ENCODE measurements around the gene PPM1H. TPM values are rescaled to one million over a fixed set of nuclear protein-coding genes. Genes with fewer than 3 reads are reported as not detected.

The PPM1H gene
- total RNA-seq, 1 donor from 2014 or later: 6.3 TPM

DNA sequence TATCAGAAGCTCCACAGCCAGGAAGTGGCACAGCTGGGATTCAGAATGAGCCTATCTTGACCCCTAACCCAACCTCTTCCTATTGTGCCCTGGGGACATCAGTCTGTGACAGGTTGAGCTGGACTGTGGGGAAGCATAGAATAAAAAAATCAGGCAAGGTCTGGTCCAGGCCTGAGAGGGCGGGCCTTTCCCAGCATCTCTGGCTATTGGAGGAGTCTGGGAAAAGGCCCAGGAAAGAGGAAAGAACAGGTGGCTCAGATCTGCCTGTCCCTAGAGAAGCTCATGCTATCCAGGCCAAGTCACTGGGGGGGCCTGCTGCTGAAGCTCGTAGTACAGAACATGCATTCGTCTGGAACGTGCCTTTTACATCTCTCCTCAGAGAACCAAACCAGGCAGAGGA, 100.5 kb downstream of the PPM1H start:
- Mint-ChIP-seq H3K27ac (ENCODE audit: unreplicated experiment) (no peak overlapping the region), H3K36me3 (ENCODE audit: unreplicated experiment) (no peaks in the 10 kb centered on the region), H3K27me3 (ENCODE audit: unreplicated experiment) (no peaks in the 10 kb centered on the region), H3K4me3 (ENCODE audit: unreplicated experiment) (no peak overlapping the region), H3K4me1 (ENCODE audit: low read depth, unreplicated experiment) (peaks cover 15% of the 10 kb centered on the region), H3K9me3 (ENCODE audit: unreplicated experiment) (no peaks in the 10 kb centered on the region)
- no peak for TF ChIP-seq CTCF (IDR thresholded peaks at IDR 0.05; ENCODE audit: partially characterized antibody, unreplicated experiment)
- DNase-seq: peak; percentile 38

- Mint-ChIP-seq H3K4me3 (ENCODE audit: unreplicated experiment) (no peak overlapping the region), H3K4me1 (ENCODE audit: low read depth, unreplicated experiment) (peaks cover 15% of the 10 kb centered on the region), H3K27me3 (ENCODE audit: unreplicated experiment) (no peaks in the 10 kb centered on the region), H3K27ac (ENCODE audit: unreplicated experiment) (no peak overlapping the region), H3K9me3 (ENCODE audit: unreplicated experiment) (no peaks in the 10 kb centered on the region), H3K36me3 (ENCODE audit: unreplicated experiment) (no peaks in the 10 kb centered on the region)
- DNase-seq: no peak
- TF ChIP-seq CTCF (IDR thresholded peaks at IDR 0.05; ENCODE audit: partially characterized antibody, unreplicated experiment): no peak
Observed at GRCh38 chr12:62833634-62834033, 101.3 kb downstream of the PPM1H start.

DNA sequence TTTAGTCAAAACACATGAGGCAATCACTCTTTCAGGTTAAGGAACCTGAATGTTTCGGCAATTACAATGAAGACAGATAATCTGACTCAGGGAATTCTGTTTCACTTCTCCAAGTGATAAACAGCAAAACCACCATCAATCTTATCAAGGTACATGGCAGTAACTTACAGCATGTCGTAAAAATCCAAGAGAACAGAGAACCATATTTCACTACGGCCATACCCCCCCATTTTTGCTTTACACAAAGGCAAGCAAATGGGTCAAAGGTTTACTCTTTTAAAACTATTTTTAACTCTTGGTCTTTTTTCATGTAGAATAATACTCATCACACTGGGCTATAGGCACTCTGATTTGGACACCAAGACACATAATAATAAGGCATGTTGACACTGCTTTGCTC, 102.4 kb downstream of the PPM1H start:
- no peak for TF ChIP-seq CTCF (IDR thresholded peaks at IDR 0.05; ENCODE audit: partially characterized antibody, unreplicated experiment)
- no peaks in the 10 kb centered on the region for H3K27me3 Mint-ChIP-seq (ENCODE audit: unreplicated experiment)
- H3K9me3 Mint-ChIP-seq (ENCODE audit: unreplicated experiment): no peaks in the 10 kb centered on the region
- no peak overlapping the region for H3K27ac Mint-ChIP-seq (ENCODE audit: unreplicated experiment)
- peaks cover 15% of the 10 kb centered on the region for H3K4me1 Mint-ChIP-seq (ENCODE audit: low read depth, unreplicated experiment)
- no peak overlapping the region for H3K4me3 Mint-ChIP-seq (ENCODE audit: unreplicated experiment)
- H3K36me3 Mint-ChIP-seq (ENCODE audit: unreplicated experiment): no peaks in the 10 kb centered on the region
- no peak for DNase-seq

GRCh38 chr12:62832027-62832426, 102.9 kb downstream of the PPM1H start:
- Mint-ChIP-seq H3K27me3 (ENCODE audit: unreplicated experiment) (no peaks in the 10 kb centered on the region), H3K4me3 (ENCODE audit: unreplicated experiment) (no peak overlapping the region), H3K27ac (ENCODE audit: unreplicated experiment) (no peak overlapping the region), H3K9me3 (ENCODE audit: unreplicated experiment) (no peaks in the 10 kb centered on the region), H3K4me1 (ENCODE audit: low read depth, unreplicated experiment) (peaks cover 15% of the 10 kb centered on the region), H3K36me3 (ENCODE audit: unreplicated experiment) (no peaks in the 10 kb centered on the region)
- no peak for TF ChIP-seq CTCF (IDR thresholded peaks at IDR 0.05; ENCODE audit: partially characterized antibody, unreplicated experiment)
- no peak for DNase-seq

- no peak overlapping the region for H3K4me3 Mint-ChIP-seq (ENCODE audit: unreplicated experiment)
- H3K36me3 Mint-ChIP-seq (ENCODE audit: unreplicated experiment): no peaks in the 10 kb centered on the region
- H3K4me1 Mint-ChIP-seq (ENCODE audit: low read depth, unreplicated experiment): no peaks in the 10 kb centered on the region
- no peak for DNase-seq
- no peak for TF ChIP-seq CTCF (IDR thresholded peaks at IDR 0.05; ENCODE audit: partially characterized antibody, unreplicated experiment)
- H3K27ac Mint-ChIP-seq (ENCODE audit: unreplicated experiment): no peak overlapping the region
- no peaks in the 10 kb centered on the region for H3K27me3 Mint-ChIP-seq (ENCODE audit: unreplicated experiment)
- H3K9me3 Mint-ChIP-seq (ENCODE audit: unreplicated experiment): no peaks in the 10 kb centered on the region
Observed at GRCh38 chr12:62827855-62828254, 107.1 kb downstream of the PPM1H start.
